Astrocyte (in vitro differentiated cells and primary cell): ENCODE data around the gene PLPP1.

Source experiments
- EZH2 ChIP-seq: IDR thresholded peaks from 2 replicates; pipeline ENCODE4 v1.6.1; 2012; ENCODE audit warnings: mild to moderate bottlenecking, low read length, inconsistent platforms; ENCODE audit not compliant: insufficient read depth
- TF ChIP-seq, protein P1 (sequence below): IDR thresholded peaks from 2 replicates; pipeline ENCODE4 v1.5.1; 2011; ENCODE audit warnings: low read depth, mild to moderate bottlenecking, inconsistent platforms, low read length, moderate library complexity; ENCODE audit not compliant: insufficient read depth

DNA sequence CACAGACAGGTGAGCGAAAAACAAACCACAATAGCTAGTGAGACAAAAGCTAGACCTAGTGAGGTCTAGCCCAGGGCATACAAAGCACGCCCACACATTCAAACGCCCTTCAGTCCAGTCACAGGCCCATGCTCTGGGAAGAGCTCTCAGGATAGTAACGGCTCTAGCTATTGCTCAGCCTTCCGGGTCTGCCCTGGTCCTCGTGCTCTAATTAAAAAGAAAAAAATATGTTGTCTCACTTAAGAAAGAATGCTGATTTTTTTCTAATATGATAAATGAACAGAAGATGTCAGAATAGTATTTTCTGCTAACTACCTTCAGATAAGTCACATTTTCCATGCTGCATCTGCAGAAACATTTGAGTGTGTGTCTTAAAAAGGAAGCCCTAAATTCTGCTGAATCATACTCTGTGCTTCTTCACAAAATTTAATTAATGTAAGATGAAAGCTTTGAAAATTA lies 94.5 kb downstream of the PLPP1 start:
- TF ChIP-seq, protein P1, sequence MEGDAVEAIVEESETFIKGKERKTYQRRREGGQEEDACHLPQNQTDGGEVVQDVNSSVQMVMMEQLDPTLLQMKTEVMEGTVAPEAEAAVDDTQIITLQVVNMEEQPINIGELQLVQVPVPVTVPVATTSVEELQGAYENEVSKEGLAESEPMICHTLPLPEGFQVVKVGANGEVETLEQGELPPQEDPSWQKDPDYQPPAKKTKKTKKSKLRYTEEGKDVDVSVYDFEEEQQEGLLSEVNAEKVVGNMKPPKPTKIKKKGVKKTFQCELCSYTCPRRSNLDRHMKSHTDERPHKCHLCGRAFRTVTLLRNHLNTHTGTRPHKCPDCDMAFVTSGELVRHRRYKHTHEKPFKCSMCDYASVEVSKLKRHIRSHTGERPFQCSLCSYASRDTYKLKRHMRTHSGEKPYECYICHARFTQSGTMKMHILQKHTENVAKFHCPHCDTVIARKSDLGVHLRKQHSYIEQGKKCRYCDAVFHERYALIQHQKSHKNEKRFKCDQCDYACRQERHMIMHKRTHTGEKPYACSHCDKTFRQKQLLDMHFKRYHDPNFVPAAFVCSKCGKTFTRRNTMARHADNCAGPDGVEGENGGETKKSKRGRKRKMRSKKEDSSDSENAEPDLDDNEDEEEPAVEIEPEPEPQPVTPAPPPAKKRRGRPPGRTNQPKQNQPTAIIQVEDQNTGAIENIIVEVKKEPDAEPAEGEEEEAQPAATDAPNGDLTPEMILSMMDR, result no peak
- TF ChIP-seq EZH2, result no peak
